SHP77 (cell line): ENCODE measurements around the gene SIVA1.

Experiments used
- DNase-seq, 2 experiments: peaks; one replicate each; lab custom pipeline; 2025; lab: John Stamatoyannopoulos, UW

Gene SIVA1

GRCh38 chr14:104771374-104771773 lies 18.4 kb downstream of the SIVA1 start:
- no peak for DNase-seq

GRCh38 chr14:104771918-104772706 lies 19.2 kb downstream of the SIVA1 start:
- no peak for DNase-seq

GRCh38 chr14:104772707-104773504 lies 20.0 kb downstream of the SIVA1 start:
- DNase-seq: no peak

GRCh38 chr14:104773505-104774452 lies 20.8 kb downstream of the SIVA1 start:
- DNase-seq: no peak

GRCh38 chr14:104774453-104775072 lies 21.6 kb downstream of the SIVA1 start:
- DNase-seq: no peak

- DNase-seq: no peak
Observed at GRCh38 chr14:104775073-104775489, 22.1 kb downstream of the SIVA1 start.

- DNase-seq: no peak
Observed at GRCh38 chr14:104776481-104776880, 23.5 kb downstream of the SIVA1 start.

GRCh38 chr14:104776961-104777807 lies 24.2 kb downstream of the SIVA1 start:
- no peak for DNase-seq

- DNase-seq: no peak
Observed at GRCh38 chr14:104777808-104778249, 24.9 kb downstream of the SIVA1 start.

- no peak for DNase-seq
Observed at GRCh38 chr14:104778694-104779331, 25.9 kb downstream of the SIVA1 start.

GRCh38 chr14:104779776-104780512 lies 27.0 kb downstream of the SIVA1 start:
- DNase-seq: no peak

GRCh38 chr14:104780513-104781030 lies 27.6 kb downstream of the SIVA1 start:
- no peak for DNase-seq

GRCh38 chr14:104781271-104782077 lies 28.5 kb downstream of the SIVA1 start:
- no peak for DNase-seq

GRCh38 chr14:104782086-104782807 lies 29.3 kb downstream of the SIVA1 start:
- DNase-seq: no peak

GRCh38 chr14:104782808-104783139 lies 29.8 kb downstream of the SIVA1 start:
- no peak for DNase-seq

GRCh38 chr14:104783484-104784217 lies 30.7 kb downstream of the SIVA1 start:
- DNase-seq: no peak

GRCh38 chr14:104784218-104784568 lies 31.2 kb downstream of the SIVA1 start:
- DNase-seq: no peak
